ENCODE results near the gene CCDC97.
"Not testable (repeated sequence)": the region's sequence is repeated elsewhere in the genome, so short reads cannot be mapped to it uniquely, and the experiment has no call there.

CCDC97 gene

DNA sequence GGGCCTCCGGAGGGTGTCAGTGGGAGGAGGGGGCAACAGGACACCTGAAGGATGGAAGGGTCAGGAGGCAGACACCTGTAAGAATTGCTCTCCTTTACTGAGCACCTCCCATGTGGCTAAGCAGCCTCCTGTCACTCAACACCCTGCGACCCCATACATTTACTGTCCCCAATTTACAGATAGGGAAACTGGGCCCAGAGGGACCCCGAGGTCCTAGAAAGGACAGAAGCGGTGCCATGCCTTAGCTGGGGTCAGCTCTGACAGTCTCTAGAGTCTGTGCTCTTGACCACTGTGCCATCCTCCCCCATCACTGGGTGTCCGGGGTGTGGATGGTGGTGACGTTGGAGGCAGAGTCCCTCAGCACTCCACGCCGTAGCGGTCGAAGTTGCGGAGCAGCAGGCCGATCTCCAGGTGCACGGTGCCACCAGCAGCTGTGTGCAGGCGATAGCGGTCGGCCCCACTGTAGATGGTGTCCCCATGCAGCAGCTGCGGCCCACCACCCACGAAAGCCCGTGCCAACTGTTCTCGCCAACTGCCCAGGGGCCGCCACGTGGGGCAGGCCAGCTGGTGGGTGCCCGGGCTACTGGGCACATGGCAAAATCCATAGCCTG, 44.5 kb downstream of the CCDC97 start:
- Mint-ChIP-seq H3K4me3 (peak overlapping the region; percentile 99), H3K27me3 (no peaks in the 10 kb centered on the region), H3K9me3 (no peaks in the 10 kb centered on the region), H3K27ac (peak overlapping the region; percentile 82), H3K4me1 (peaks cover 57% of the 10 kb centered on the region), H3K36me3 (peaks cover 21% of the 10 kb centered on the region)
- ATAC-seq, result no peak

DNA sequence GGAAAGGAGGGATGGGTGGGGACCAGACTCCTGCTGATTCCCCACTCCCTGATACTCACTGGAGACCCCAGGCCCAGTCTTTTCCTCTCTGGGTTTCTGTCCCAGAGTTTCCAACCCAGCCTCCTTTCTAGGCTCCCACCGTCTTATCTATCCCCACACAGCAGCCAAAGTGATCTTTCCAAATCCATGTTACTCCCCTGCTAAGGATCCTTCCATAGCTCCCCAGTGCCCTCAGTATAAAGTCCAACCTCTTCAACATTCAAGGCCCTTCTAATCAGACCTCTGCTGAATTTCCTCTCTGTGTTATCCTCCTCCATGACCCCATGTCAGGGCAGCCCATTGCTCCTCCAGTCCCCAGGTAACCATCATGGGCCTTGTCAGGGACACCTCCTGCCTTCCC, 45.1 kb downstream of the CCDC97 start:
- H3K27me3 Mint-ChIP-seq, result no peaks in the 10 kb centered on the region
- ATAC-seq, result no peak
- peaks cover 52% of the 10 kb centered on the region for H3K4me1 Mint-ChIP-seq
- no peak overlapping the region for H3K4me3 Mint-ChIP-seq
- H3K36me3 Mint-ChIP-seq, result peaks cover 21% of the 10 kb centered on the region
- H3K27ac Mint-ChIP-seq, result peak overlapping the region; percentile 30
- H3K9me3 Mint-ChIP-seq, result no peaks in the 10 kb centered on the region

DNA sequence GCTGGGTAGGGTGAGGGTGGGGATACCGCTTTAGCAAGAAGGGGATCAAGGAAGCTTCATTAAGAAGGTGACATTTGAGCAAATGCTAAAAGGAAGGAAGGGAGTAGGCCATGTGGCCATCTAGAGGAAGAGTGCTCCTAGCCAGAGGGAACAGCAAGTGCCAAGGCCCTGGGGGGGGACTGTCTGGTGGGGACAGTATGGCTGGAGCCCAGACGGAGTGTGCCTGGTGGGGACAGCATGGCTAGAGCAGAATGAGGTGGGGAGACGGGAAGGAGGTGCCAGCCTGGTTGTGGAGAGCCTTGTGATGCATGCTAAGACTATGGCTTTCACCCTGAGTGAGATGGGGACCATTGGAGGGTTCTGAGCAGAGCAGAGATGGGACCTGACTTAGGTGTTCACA, 45.8 kb downstream of the CCDC97 start:
- H3K9me3 Mint-ChIP-seq, result no peaks in the 10 kb centered on the region
- H3K4me3 Mint-ChIP-seq, result no peak overlapping the region
- H3K36me3 Mint-ChIP-seq, result peaks cover 18% of the 10 kb centered on the region
- peak overlapping the region; percentile 30 for H3K27ac Mint-ChIP-seq
- no peak for ATAC-seq
- H3K27me3 Mint-ChIP-seq, result no peaks in the 10 kb centered on the region
- peaks cover 44% of the 10 kb centered on the region for H3K4me1 Mint-ChIP-seq

DNA sequence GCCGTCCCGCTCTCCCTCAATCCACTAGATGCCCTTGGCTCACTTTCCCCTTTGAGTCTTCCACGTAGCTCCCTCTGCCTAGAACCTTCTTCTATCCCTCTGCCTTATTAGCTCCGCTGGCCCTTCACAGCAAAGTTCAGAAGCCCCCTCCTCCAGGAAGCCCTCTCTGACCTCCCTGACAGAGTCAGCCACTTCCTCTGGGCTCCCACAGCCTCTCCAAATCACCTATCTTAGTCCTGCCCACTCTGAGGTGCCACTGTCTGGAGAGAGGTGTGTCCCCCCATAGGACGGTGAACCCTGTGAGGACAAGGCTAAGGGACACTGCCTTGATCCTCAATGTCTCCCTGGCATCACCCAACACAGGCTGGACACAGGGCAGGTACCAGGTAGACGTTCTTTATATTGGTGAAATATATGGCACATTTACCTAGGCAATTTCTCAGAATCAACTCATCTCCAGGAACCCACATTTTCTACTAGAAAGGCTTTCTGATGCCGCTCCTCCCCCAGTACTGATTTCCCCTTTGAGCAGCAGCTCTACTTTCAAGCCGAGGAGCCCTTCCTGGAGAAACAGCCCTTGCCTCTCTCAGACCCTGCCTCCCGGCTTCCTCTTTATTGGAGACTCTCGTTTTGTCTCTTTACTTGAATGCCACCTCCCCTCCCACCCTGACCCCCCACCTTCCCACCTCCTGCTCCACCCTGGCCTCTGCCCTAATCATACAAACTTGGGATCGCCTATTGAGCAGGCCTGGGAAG, 47.2 kb downstream of the CCDC97 start:
- peaks cover 35% of the 10 kb centered on the region for H3K4me1 Mint-ChIP-seq

DNA sequence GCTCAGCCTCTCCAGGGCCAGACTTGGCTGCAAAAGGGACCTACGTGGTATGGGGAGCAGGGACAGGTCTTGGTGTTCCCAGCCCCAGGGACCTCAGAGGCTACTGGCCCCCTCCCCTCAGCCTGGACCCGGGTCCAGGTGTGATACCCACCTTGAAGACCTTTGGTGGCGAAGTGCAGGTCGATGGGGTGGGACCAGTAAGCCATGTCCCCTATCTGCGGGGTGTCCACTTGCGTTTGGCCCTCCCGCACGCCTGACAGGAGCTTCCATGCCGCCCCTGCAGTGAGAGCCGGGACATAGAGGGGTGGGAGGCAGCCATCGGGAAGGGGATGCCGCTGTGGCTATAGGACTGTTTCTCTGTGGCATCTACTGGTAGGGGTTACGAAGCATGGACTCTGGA, 47.8 kb downstream of the CCDC97 start:
- Mint-ChIP-seq H3K4me1 (peaks cover 35% of the 10 kb centered on the region), H3K36me3 (peaks cover 5% of the 10 kb centered on the region), H3K27me3 (no peaks in the 10 kb centered on the region), H3K27ac (peak overlapping the region; percentile 51), H3K9me3 (no peaks in the 10 kb centered on the region), H3K4me3 (no peak overlapping the region)
- ATAC-seq, result no peak

More for the DNA sequence above, 47.2 kb downstream of the CCDC97 start:
- Mint-ChIP-seq H3K36me3 (peaks cover 10% of the 10 kb centered on the region), H3K9me3 (no peaks in the 10 kb centered on the region), H3K27ac (peak overlapping the region; percentile 51), H3K27me3 (no peaks in the 10 kb centered on the region), H3K4me3 (no peak overlapping the region)
- ATAC-seq, result no peak

DNA sequence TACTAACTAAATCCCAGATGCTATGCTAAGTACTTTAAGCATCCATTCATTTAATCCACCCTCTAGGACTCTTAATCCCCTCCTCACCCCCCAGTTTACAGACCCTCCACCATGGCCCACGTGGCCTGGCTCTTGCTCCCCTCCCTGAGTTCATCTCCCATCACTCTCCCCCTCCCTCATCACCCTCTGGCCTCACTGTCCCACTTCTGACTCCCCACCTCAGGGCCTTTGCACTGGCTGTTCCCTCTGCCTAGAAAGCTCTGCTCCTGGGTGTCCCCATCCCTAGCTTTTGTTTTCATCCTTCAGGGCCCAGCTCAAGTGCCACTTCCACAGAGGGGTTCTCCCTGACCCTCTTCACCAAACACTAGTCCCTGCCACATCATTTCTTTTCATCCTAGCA, 49.8 kb downstream of the CCDC97 start:
- Mint-ChIP-seq H3K4me3 (no peak overlapping the region), H3K9me3 (no peaks in the 10 kb centered on the region), H3K4me1 (peaks cover 36% of the 10 kb centered on the region), H3K27ac (no peak overlapping the region), H3K27me3 (no peaks in the 10 kb centered on the region), H3K36me3 (no peaks in the 10 kb centered on the region)
- no peak for ATAC-seq

DNA sequence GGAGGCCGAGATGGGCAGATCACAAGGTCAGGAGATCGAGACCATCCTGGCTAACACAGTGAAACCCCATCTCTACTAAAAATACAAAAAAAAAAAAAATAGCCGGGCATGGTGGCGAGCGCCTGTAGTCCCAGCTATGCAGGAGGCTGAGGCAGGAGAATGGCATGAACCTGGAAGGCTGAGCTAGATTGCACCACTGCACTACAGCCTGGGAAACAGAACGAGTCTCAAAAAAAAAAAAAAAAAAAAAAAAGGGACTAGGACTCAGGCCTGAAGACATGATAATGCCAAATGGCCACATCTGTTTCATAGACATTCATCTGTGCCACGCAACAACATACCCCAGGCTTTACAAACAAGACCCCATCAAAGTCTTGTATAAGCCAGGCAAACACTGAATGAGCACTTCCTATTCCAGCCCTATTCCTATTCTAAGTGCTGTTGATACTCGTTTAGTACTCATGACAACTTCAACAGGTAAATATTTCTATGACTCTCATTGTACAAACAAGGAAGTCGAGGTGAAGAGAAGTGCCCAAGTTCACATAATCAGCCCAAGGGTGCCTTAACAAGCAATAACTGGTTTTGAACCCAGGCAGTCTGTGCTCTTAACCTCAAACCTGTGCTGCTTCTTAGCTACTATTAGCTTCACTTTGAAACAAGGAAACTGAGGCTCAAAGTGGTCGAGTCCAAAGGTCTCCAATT, 52.3 kb downstream of the CCDC97 start:
- no peak overlapping the region for H3K4me3 Mint-ChIP-seq
- no peaks in the 10 kb centered on the region for H3K36me3 Mint-ChIP-seq
- ATAC-seq, result no peak
- no peak overlapping the region for H3K27ac Mint-ChIP-seq
- H3K27me3 Mint-ChIP-seq, result no peaks in the 10 kb centered on the region
- no peaks in the 10 kb centered on the region for H3K9me3 Mint-ChIP-seq
- peaks cover 25% of the 10 kb centered on the region for H3K4me1 Mint-ChIP-seq

DNA sequence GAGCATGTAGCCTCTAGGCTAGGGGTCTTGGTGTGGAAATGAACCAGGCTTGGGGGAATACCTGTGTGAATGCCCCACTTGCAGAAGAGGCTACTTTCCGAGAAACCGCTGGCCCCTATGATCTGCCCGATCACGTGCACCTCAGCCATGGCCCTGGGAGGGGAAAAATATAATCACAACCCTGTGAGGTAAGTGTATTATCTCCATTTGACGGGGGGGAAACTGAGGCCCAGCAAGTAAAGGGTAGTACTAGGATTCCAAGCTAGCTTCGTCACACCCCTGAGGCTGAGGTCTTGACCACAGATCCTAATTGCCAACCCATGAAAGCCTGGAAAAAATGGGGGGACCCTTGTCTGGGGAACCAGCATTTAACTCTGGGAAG, 53.4 kb downstream of the CCDC97 start:
- Mint-ChIP-seq H3K9me3 (no peaks in the 10 kb centered on the region), H3K36me3 (no peaks in the 10 kb centered on the region), H3K27ac (peak overlapping the region; percentile 93), H3K4me3 (peak overlapping the region; percentile 88), H3K27me3 (no peaks in the 10 kb centered on the region), H3K4me1 (peaks cover 31% of the 10 kb centered on the region)
- ATAC-seq, result no peak

DNA sequence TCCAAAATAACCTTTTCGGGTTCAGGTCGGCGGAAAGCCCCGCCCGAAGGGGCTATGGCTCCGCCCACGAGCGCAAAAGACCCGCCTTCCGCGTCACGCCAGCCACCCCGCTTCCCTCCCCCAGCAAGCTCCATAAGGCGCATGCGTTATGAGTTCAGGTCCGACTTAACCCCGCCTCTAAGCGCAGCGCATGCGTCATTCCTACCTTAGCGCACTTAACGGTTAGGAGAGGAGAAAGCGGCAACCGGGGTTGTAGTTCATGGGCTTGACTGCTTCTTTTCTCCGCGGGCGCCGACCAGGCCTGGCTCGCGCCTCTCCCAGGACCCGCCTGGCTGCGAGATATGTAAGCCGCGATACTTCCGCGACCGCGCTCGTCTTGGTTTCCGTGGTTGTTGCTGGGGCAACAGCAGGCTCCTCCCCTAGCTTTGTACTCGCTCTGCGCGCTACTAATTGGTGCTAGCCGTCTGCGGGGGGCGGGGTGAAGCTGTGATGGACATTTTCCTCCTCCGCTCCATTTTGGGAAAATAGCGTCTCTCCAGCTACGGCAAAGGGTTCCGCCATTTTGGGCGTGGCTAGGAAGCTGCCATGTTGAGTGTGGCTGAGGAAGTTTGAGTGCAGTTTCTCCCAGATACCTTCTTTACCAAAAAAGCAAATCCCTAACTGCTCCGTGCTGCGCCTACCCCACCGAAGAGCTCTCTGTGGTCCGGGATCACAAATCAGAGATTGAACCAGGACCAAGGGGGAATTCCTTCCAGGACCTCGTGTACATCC, 54.0 kb downstream of the CCDC97 start, which contains the start of gene B9D2:
B9D2 (minus strand) TSS at position 397 of the 771 bp plus-strand sequence. CDS start 630 bp downstream, outside the sequence.
- H3K4me3 Mint-ChIP-seq, result peak within 1 kb of the TSS; percentile 88
- peaks cover 31% of the 10 kb centered on the region for H3K4me1 Mint-ChIP-seq
- no peaks in the 10 kb centered on the region for H3K9me3 Mint-ChIP-seq
- ATAC-seq, result peak; percentile 99
- peak within 1 kb of the TSS; percentile 93 for H3K27ac Mint-ChIP-seq
- H3K36me3 Mint-ChIP-seq, result no peaks in the 10 kb centered on the region
- no peaks in the 10 kb centered on the region for H3K27me3 Mint-ChIP-seq

DNA sequence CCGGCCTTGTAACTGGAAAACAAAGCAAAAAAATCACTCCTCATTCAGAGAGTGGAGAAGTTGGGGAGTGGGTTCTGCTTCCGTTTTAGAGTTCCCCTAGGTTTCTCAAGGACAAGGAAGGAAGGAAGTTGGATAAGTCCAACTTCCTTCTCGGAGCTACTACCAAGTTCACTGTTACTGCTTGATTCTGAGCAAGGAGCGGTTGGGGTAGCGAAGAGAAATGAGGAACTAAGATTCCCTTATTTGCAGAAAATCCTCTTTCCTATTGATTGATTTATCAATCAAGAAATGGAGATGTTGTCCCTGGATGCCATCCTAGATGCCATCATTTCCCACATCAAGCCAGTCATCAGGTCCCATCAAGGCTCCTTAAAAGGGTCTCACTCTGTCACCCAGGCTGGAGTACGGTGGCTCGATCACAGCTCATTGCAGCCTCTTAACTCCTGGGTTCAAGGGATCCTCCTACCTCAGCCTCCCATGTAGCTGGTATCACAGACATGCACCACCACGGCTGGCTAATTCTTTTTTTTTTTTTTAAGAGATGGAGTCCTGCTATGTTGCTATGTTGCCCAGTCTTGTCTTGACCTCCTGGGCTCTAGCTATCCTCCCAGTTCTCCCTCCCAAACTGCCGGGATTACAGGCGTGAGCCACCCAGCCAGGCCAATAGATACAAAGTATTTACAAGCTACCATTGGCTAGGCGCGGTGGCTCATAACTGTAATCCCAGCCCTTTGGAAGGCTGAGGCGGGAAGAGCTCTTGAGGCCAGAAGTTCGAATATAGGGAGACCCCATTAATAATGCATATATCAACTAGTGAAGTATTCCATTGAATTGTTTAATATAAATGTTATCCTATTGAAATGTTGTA, 54.8 kb downstream of the CCDC97 start:
- H3K4me1 Mint-ChIP-seq, result peaks cover 31% of the 10 kb centered on the region
- no peaks in the 10 kb centered on the region for H3K9me3 Mint-ChIP-seq
- no peaks in the 10 kb centered on the region for H3K27me3 Mint-ChIP-seq
- ATAC-seq, result no peak
- H3K36me3 Mint-ChIP-seq, result no peaks in the 10 kb centered on the region
- H3K4me3 Mint-ChIP-seq, result peak overlapping the region; percentile 88
- peak overlapping the region; percentile 93 for H3K27ac Mint-ChIP-seq

DNA sequence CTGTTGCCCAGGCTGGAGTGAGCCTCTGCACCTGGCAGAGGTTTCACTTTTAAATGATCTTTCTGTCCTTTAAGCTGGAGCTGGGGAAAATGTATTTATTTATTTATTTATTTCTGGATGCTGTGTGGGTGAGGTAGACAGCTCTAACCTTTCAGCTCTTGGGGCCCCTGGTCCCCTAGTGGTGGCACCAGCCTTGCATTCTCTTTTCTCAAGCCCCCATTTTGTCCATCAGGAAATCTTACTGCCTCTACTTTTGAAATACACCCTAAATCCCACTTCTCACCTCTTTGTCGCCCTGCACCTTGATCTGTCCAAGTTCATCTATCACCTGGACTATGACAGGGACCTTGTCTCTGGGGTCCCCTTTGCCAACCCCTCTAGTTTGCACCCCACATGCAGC, 56.1 kb downstream of the CCDC97 start:
- Mint-ChIP-seq H3K27me3 (no peaks in the 10 kb centered on the region), H3K9me3 (no peaks in the 10 kb centered on the region), H3K4me3 (no peak overlapping the region), H3K4me1 (peaks cover 32% of the 10 kb centered on the region), H3K36me3 (no peaks in the 10 kb centered on the region), H3K27ac (no peak overlapping the region)
- ATAC-seq, result no peak

DNA sequence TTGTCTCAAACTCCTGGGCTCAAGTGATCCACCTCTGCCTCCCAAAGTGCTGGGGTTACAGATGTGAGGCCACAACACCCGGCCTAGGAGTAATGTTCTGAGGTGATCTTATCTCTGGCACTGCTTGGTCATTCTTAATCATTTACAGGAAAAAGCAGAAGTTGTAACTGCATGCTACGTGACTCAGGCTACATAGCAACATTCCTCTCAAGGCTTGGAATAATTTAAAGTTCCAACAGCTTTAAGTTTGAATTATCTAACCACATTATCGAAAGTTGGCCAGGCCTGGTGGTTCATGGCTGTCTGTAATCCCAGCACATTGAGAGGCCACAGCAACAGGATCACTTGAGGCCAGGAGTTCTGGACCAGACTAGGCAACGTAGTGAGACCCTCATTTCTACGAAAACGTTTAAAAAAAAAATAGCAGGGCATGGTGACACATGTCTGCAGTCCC, 57.9 kb downstream of the CCDC97 start:
- Mint-ChIP-seq H3K9me3 (no peaks in the 10 kb centered on the region), H3K36me3 (no peaks in the 10 kb centered on the region), H3K4me3 (no peak overlapping the region), H3K27me3 (no peaks in the 10 kb centered on the region), H3K4me1 (peaks cover 31% of the 10 kb centered on the region), H3K27ac (peak overlapping the region; percentile 44)
- ATAC-seq, result no peak

DNA sequence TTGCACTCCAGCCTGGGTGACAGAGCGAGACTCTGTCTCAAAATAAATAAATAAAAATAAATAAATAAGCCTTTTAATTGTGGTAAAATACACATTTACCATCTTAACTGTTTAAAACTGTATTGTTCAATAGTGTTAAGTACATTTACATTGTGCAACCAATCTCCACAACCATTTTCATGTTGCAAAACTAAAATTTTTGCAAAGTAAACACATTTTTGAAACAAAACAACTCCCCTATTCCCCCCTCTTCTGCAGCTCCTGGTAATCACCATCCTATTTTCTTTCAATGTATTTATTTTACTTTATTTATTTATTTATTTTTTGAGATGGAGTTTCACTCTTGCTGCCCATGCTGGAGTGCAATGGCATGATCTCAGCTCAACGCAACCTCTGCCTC, 59.8 kb downstream of the CCDC97 start:
- no peak for ATAC-seq
- Mint-ChIP-seq H3K4me1 (peaks cover 25% of the 10 kb centered on the region), H3K27me3 (no peaks in the 10 kb centered on the region), H3K4me3 (no peak overlapping the region), H3K9me3 (no peaks in the 10 kb centered on the region), H3K36me3 (no peaks in the 10 kb centered on the region), H3K27ac (no peak overlapping the region)

DNA sequence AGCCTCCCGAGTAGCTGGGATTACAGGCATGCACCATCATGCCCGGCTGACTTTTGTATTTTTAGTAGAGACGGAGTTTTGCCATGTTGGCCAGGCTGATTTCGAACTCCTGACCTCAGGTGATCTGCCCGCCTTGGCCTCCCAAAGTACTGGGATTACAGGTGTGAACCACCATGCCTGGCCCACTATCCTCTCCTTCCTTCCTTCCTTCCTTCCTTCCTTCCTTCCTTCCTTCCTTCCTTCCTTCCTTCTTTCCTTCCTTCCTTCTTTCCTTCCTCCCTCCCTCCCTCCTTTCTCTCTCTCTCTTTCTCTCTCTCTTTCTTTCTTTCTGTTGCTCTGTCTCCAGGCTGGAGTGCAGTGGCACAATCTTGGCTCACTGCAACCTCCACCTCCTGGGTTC, 61.1 kb downstream of the CCDC97 start:
- not testable (repeated sequence) for H3K36me3 Mint-ChIP-seq, H3K9me3 Mint-ChIP-seq, H3K27me3 Mint-ChIP-seq, ATAC-seq, H3K4me3 Mint-ChIP-seq
- H3K4me1 Mint-ChIP-seq, result peaks cover 27% of the 10 kb centered on the region
- H3K27ac Mint-ChIP-seq, result peak overlapping the region; percentile 23

Data from stimulated activated memory B cell treated with anti-CD40 and anti-IgM and Interleukin-4, amounts not matched to agents 10 μg/mL and 1 μg/mL and 100 μg/mL, for 72 hours (primary cell).